ENCODE measurements around the gene FRS3.
"Not testable (repeated sequence)": the region's sequence is repeated elsewhere in the genome, so short reads cannot be mapped to it uniquely, and the experiment has no call there.

FRS3 gene, protein sequence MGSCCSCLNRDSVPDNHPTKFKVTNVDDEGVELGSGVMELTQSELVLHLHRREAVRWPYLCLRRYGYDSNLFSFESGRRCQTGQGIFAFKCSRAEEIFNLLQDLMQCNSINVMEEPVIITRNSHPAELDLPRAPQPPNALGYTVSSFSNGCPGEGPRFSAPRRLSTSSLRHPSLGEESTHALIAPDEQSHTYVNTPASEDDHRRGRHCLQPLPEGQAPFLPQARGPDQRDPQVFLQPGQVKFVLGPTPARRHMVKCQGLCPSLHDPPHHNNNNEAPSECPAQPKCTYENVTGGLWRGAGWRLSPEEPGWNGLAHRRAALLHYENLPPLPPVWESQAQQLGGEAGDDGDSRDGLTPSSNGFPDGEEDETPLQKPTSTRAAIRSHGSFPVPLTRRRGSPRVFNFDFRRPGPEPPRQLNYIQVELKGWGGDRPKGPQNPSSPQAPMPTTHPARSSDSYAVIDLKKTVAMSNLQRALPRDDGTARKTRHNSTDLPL

DNA sequence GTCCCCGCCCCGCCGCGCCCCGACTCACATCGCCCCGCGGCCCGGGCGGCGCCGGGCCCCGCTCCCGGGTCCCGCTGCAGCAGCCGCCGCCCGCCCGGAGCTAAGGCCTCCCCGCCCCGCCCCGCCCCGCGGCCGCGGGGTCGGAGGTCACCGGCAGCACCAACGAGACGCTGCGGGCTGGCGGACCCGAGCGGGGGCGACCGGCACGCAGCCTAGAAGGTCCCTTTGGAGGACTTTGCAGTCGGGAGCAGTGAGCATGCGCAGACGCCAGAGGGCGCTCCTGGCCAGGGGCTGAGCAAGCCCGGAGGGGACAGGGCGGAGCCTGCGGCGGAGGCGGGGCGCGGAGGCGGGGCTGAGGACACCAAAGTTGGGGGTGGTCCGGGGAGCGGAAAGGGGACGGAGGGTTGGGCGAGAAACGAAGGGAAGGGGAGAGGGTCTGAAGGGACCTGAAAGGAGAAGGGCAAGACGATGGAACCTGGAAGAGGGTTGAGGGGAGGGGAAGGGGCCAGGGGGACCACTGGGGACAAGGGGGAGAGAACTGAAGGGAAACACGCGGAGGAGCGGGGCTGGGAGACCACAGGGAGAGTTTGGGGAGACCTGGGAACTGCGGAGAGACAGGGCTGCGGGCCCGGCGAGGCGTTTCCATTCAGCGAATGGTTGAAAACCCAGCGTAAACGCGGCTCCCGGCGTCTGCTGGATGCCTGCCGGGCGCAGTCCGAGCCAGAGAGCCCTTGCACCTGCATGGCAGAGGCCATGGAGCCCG is at the start of gene FRS3:
Gene FRS3 (minus strand): TSS at position 113 of the 763 bp plus-strand sequence. CDS start 2,913 bp downstream, outside the sequence.
- DNase-seq, result peak; percentile 100

DNA sequence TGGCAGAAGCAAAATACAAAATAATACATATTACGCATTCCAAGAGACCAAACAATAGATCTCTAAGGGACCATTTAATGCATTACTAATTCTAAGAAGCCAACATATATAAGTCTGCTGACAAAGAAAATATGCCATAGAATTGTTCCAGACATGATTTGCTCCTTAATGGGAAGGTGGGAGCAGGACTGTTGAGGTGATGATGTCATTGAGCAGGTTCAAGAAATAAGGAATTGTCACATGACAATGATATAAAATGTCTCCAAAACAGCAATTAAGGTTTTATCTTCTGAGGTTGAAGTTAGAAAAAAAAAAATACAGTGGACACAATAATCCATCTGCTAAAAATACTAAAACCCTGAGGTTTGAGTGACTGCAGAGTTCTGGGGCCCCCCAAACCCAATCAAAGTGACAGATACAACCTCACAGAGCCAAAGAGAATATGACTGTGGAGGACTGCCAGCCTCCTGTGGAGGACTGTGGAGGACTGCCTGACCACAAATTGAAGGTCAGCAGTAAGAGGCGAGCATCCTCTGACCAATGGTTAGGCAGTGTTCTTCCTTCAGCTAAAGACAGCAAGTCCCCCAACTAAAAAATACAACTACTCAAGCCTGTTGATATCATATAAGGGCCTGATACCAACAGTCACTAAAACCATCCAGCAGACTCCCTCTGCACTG is 46.8 kb upstream of the FRS3 start:
- no peak for DNase-seq

DNA sequence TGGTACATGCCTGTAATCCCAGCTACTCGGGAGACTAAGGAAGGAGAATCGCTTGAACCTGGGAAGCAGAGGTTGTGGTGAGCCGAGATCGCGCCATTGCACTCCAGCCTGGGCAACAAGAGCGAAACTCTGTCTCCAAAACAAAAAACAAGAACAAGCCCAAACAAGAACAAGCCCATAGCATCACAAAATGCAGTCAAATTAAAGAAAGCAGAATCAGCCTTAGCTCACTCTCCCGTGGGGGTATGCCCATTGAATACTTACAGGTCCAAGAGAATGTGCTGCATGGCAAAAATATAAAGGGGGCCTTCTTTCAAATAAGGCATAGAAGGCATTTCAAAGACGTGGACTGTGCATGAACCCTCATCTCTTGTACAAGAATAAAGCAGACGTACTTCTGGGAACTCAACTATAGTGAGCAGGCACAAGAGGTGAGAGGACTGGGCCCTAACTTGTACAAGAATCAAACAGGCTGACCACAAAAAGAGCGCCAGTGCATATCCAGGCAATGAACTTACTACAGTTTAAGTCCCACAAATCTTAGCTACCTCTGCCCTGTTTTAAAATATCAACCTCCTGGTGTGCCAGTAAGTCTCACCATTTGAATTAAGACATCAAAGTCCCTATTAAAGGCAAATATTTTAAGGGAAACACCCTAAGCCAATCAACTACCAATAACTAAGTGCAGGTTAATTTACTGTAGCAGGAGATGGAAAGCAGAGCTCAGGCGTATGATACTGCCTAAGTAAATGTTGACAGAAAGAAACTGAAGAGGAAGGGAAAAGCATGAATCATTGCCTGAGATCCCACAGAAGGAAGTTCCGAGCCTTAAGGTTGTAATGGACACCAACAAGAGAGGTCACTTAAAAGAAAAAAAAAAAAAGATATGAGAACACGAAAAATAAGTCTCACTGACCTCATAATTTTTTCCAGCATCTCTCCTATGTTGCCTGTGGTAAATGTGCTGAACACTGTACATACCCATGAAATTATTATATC is 45.2 kb upstream of the FRS3 start:
- DNase-seq, result no peak

DNA sequence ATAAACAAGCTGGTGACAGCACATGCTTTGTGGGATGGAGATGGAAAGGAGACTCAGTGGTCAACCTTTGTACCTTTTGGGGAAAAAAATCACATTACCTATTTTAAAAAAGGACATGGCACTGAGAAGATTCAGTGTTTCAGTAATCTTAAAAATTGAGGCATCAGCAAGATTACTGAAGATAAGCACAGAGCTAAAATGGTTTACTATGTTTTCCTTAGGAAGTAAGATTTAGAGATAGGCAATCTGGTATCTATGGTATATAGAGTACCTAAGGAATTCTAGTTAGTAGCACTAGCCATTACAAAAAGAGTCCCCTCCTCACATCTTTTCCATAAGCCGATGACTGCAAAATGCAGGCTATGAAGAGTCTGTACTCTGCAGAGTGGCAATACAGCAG is 43.5 kb upstream of the FRS3 start:
- no peak for DNase-seq

DNA sequence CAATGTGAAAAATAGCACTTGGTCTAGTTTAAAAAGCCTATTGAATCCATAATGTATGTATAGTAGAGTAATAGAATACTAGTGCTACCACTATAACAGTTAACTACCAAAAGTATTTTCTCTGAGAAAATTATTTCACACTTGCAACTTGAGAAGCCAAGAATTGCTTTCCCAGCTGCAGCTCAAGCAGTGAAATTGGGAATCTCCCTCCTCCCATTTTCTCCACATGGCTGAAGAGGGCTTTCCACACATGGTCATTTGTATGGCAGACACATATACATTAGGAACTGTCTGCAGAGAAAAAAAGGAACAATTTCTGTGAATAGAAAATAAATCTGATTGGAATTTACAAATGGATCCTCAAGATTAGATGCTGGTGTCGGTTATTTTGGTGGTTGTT is 42.3 kb upstream of the FRS3 start:
- DNase-seq, result no peak

DNA sequence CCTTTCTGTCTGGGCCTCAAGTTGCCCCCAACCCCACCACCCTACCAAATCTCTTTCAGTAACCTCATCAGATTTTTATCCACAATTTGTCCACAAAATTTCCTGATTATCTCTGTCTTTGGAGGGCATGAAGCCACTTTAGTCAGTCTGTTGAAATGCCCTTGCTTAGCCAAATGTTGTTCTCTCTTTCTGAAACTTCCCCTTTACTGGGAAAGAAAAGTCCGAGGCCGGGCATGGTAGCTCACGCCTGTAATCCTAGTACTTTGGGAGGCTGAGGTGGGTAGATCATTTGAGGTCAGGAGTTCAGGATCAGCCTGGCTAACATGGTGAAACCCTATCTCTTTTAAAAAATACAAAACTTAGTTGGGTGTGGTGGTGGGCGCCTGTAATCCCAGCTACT is 41.6 kb upstream of the FRS3 start:
- no peak for DNase-seq

DNA sequence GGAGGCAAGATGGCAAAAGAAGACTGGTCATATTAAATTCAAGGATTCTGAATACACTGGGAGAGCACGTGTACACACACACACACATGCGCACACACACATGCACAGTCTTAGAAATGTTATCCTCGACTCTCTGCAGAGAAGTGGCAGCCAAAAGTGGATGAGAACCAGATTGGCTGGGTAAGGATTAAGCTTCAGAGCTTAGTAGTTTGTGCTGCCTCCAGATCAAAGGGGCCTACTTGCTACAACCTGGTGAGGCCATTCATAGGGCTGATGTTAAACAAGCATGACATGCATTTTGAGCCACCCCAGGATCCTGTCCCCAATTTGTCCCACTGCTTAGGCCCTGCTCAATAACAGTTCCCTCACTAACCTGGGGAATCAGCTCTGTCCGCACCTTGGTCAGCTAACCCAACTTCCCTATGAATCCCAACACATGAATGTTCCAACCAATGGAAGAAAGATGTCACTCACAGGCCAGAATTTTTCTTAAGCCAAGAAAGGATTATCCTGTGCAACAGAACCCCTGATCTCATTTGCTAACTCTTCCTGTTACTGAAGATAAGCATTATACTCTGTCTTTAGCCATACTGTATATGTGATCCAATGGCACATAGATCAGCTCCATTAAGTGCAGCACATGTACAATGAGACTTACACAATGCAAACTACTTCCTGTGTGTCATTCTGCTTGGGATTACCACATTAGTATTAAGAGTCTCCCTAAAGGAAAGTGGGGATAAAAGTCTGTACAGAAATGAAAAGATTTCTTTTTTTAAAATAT is 38.8 kb upstream of the FRS3 start:
- DNase-seq, result no peak

DNA sequence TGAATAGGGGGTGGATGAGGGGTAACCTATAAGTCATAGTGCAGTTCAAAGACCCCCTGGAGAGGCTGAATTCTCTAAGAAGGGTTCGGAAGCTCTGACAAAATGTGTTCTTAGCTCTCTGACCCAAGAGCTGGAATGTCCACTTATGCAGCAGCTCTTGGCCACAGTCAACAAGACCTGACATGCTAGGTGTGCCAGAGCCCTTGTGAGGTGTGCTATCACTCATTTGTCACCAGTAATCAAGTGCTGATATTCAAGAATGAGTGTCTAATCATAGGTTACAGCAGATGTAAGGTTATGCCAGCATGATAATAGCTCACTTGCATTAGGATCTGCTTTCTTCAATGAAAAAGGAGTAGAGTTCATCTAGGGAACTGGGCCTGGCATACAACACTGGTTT is 35.9 kb upstream of the FRS3 start:
- DNase-seq, result no peak

DNA sequence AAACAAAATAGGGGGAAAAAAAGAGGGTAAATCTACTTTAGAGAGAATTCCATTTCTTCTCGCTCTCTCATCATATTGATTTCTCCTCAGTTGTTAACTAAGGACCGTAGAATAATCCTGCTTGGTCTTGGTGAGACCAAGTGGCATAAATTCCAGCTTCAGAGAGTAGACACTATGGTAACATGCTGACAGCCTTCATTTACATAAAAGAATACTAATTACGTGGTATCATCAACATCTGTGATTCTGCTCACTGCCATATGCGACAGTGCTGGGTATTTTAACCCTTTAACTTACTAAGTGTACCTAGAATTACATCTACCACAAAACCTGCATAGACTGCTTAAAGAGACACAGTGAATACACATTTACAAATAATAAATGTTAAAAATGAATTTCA is 34.9 kb upstream of the FRS3 start:
- DNase-seq, result no peak

DNA sequence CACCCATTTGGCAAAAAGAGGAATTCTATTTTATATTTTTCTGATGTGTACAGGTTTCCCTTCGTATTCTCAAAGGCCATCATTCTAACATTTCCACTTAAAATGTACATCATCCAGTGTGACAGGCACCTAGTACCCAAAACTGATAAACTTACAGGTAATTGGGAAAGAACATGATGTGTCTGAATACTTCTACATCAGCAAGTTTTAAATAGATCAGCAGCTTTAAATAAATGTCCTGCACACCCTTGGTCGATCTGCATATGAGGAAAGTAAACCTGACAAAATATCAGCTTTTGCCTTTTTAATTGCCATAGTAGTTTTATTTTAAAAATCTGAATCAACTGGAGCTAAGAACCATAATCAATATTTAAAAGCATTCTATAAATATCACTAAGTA is 34.3 kb upstream of the FRS3 start:
- no peak for DNase-seq

DNA sequence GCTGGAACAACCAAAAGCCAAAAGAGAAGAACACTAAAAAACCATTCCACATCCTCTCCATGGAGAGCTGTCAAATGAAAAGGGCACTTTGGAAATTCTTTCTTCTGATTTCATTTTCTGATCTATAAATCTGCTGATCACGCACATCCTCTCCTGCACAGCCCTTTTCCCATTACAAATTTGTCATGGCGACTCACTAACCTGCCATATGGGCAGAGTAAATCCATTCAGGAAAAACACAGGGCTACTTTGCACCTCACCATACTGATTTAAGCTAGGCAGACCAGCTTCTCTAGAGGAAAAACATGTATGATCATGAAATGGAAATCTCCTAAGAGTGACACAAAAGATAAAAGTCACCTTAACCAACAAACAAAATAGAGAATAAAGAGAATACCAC is 33.8 kb upstream of the FRS3 start:
- no peak for DNase-seq

DNA sequence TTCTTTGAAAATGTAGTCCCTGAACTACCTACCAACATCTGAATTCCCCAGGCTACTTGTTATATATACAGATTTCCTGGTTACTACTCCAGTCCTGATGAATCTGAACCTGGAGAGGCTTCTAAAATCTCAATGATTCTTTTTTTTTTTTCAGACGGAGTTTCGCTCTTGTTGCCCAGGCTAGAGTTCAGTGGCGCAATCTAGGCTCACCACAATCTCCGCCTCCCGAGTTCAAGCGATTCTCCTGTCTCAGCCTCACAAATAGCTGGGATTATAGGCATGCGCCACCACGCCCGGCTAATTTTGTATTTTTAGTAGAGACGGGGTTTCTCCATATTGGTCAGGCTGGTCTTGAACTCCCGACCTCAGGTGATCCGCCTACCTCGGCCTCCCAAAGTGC is 32.2 kb upstream of the FRS3 start:
- not testable (repeated sequence) for DNase-seq

DNA sequence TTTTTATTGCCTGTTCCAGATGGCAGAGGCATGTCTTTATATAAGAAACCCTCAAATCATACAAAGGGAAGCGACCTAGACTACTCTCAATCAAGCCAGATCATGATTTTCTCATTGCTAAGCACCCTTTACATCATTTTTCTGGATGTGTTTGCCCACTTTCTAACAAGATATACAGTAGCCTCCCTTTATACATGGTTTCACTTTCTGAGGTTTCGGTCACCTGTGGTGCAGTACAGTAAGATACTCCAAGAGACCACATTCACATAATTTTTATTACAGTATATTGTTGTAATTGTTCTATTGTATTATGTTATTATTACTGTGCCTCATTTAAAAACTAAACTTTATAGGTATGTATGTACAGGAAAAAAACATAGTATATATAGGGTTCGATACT is 31.4 kb upstream of the FRS3 start:
- DNase-seq, result no peak

DNA sequence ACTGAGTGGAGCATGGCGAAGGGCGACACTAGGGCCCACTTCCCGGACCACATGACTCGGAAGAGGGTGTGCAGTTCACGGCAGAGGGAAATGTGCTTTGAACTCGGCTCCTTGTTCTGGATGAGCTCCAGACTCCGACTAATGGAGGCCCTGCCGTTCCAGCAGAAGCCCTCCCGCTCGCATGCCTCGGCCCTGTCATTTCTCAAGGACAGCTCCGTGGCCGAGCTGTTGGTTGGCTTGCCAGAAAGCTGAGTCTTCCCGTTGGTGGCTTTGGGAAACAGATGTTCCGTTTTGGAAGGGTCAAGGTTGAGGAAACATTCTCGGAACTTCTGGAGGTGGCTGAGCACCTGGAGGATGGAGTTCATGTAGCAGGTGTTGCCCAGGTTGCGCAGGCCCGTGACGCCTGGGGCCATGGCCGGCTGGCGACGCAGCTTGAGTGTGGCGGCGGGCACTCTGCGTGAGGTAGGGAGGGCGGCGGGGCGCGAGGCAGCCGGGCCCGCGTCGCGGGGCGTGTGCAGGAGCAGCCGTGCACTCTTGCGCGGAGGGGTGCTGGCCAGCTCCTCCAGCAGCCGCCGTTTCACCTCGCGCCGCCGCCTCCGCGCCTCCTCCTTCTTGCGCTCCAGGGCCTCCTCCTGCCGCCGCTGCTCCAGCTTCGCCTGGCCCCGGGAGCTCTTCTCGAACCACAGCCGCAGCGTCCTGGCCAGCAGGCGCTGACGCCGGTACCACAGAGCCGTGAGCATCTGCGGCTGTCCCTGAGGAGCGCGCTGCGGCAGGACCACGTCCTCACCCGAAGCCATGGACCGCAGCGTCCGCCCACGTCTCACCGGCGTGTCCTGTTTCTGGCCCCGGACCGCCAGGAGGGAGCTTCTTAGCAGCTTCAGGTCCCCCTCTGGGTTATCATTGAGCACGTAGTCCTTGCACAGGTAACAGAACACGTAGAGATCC is 26.4 kb upstream of the FRS3 start:
- no peak for DNase-seq

DNA sequence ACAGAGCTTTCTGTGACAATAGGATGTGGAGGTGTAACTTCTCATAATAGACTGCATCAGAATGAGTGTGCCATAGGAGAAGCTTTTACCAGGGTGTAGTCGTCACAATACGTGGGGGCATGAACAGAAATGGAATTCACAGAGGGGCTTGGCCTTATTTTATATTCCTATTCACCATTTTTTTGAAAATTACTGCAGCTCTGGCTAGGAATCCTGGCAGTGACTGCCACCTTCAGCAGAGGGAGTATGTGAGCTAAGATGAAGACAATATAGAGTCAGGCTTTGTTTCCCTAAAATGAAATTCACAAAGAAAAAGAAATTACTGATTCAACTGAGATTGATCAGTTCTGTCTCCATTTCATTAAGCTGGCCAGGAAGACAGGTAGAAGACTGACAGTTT is 21.7 kb upstream of the FRS3 start:
- no peak for DNase-seq

DNA sequence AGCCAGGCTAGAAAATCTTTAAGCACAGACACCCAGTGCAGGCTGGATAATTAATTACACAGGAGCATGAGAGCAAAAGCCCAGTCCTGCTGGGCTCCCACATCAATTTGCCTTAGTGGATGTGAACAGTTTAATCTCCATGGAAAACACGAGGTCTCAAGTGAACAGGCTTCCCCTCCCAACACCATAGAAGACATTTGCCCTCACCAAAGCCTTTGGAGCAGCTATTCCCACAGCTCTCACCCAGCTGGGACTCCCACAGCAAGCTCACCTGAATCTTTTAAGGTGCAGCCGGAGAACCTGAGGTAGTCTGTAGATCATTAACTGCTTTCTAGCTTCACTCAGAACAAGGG is 19.8 kb upstream of the FRS3 start:
- DNase-seq, result peak; percentile 32

DNA sequence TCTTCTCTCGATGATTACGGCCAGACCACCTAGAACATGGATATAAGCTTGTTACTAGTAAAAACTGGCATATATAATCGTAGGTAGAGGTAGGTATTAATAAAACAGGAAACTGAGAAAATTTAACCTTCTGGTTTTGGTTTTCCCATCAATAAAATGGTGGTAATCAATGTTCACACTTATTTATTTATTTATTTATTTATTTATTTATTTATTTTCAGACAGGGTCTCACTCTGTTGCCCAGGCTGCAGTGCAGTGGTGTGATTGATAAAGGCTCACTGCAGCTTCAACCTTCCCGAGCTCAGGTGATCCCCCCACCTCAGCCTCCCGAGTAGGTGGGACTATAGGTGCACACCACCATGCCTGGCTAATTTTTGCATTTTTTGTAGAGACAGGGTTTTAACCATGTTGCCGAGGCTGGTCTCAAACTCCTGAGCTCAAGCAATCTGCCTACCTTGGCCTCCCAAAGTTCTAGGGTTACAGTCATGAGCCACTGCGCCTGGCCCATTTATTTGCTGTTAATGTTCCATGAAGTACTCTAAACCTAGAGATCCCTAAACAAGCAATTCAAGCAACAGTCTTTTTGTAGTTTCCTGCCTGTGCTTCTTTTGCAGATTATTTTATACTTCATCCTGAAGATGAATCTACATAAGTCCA is 19.3 kb upstream of the FRS3 start:
- DNase-seq, result peak; percentile 13

DNA sequence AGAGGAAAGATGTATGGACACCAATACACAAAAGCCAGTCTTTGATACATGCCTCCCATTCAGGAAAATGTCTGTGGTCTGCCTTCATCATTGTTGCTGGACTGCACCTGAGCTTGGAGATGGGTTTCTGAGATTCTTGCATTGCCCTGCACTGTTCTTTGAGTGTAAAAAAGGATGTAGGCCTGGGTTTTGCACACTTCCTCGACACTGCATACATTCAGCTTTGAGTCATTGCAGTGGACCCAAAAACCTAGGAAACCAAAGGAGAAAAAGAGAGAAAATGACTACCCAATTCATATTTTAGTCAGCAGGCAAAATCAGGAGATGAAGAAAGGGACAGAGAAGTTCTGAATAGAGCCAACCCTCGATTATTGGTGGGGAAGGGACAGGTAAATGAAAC is 16.8 kb upstream of the FRS3 start:
- DNase-seq, result no peak

DNA sequence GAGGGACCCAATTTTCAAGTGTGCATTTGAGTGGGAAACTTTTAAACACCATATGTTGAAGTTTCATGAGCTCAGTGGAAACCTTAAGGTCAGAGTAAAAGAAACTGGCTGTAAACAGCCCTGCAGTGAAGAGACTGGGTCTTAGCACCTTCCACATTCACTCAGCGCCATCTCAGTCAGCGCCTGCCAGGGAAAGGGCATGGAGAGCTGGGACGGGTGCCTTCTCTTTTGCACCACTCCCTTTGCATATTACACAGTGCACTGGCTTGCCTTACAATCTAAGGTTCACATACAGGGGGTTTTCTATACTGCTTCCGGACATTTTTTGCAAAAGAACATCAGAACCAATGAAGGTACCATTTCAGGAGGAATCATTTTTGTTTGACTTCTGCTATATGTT is 12.3 kb upstream of the FRS3 start:
- DNase-seq, result peak; percentile 51

DNA sequence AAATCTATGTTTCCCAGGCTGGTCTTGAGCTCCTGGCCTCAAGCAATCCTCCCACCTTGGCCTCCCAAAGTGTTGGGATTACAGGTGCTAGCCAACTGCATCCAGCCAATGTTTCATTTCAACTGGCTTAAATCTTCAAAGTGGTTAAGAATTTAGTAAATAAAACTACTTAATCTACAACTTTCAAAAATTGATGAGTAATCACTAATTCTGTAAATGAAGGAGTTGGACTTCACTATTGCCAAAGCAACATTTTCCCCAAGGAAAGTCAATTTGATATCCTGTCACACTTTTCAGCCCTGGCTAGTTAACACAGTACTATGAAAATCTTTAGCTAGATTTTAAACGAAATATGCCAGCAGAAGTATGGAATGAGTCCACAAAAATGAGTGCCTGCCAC is 11.6 kb upstream of the FRS3 start:
- DNase-seq, result peak; percentile 9

Data from activated CD8-positive, alpha-beta memory T cell treated with anti-CD3 and anti-CD28 coated beads for 24 hours (primary cell).